Activated effector memory CD4-positive, alpha-beta T cell treated with anti-CD3 and anti-CD28 coated beads, Interleukin-2, amount 50 U/mL, for 16 hours (primary cell): ENCODE measurements around the gene USP5.
"Not testable (repeated sequence)": the region's sequence is repeated elsewhere in the genome, so short reads cannot be mapped to it uniquely, and the experiment has no call there.

Experiments
- DNase-seq: peaks from one replicate; pipeline ENCODE4 v3.0.0-alpha.2; 2020

The USP5 gene

DNA sequence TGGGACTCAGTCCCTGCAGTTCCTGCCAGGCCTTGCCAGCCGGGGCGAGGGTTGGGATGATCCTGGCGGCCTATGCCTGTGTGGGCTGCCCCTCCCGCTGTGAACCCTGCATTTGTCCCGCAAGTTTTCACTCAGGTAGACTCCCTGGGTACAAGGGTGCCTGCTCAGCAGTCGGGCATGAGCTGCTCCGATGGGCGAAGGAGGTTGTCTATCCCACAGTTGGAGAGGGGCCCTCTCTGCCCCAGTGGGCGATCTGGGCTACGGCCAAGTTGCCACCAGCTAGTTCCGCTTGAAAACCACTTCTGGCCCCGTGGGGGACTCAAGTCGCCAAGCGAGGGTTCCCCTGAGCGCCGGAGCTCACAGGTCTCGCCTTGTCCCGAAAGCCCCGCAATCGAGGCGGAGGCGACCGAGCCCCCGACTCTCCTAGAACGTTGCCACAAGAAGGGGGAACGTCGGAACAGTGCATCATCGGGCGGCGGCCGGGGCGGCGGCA is 15.0 kb downstream of the USP5 start:
- DNase-seq, result no peak

DNA sequence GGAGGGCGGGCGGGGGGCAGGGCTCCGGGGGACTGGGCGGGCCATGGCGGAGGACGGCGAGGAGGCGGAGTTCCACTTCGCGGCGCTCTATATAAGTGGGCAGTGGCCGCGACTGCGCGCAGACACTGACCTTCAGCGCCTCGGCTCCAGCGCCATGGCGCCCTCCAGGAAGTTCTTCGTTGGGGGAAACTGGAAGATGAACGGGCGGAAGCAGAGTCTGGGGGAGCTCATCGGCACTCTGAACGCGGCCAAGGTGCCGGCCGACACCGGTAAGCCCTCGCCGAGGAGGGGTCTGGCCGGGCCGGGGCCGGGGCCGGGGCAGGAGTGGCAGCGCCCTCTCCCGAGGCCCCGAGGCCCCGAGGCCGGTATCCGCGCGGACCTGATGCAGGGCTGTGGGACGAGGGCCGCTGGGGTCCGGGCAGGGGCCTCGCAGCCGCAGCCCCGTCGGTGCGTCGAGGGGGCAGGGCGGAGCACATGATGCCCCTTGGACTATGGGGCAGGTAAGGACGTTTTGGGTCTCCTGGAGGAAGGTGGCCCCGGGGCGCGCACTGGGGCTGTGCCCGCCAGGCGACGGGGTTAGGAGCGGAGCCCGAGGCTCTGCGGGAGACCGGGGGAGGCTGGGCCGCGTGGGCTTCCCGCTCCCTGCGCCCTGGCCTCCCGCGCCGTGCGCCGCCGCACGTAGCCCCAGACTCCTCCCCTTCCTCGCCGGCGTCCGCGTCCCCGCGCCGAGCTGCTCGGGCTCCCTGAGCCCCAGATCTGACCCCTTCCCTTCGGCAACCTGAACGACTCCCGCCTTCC is 15.7 kb downstream of the USP5 start, which contains the start of gene TPI1:
TSS of gene TPI1 (plus strand) at position 119 of the 798 bp plus-strand sequence. CDS start at position 155, 36 bp downstream.
- peak; percentile 92 for DNase-seq

DNA sequence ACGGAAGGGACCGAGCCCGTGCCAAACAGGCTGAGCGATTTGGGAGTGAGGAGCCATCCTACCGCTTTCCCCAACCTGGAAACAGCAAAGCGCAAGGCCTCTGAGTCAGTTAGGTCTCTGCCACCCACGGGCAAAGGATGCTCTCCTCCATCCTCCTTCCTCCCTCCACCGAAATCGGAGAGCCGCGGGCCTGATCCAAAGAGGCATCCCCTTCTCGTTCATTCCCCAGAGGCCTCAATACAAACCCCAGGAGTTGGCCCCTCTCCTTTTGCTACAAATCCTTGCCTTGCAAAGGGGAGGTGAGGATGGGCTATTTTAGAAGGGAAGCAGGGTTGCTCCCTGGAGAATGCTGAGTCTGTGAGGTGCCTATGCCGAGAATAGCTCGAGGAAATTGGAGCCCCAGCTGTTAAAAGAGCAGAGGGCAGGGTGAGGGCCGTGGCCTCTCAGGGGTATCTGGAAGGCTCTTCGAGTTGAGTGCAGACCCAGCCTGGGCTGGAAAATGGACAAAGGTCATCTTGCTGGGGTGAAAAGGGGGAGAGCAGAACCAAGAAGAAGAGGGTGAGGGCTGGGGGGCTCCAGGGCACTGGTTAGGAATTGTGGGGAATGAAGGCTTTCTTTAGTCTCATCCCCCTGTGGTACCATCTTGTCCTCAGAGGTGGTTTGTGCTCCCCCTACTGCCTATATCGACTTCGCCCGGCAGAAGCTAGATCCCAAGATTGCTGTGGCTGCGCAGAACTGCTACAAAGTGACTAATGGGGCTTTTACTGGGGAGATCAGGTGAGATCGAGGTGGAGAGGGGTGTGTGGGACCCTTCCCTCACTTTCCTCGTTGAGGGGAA is 16.5 kb downstream of the USP5 start:
- DNase-seq, result peak; percentile 70

DNA sequence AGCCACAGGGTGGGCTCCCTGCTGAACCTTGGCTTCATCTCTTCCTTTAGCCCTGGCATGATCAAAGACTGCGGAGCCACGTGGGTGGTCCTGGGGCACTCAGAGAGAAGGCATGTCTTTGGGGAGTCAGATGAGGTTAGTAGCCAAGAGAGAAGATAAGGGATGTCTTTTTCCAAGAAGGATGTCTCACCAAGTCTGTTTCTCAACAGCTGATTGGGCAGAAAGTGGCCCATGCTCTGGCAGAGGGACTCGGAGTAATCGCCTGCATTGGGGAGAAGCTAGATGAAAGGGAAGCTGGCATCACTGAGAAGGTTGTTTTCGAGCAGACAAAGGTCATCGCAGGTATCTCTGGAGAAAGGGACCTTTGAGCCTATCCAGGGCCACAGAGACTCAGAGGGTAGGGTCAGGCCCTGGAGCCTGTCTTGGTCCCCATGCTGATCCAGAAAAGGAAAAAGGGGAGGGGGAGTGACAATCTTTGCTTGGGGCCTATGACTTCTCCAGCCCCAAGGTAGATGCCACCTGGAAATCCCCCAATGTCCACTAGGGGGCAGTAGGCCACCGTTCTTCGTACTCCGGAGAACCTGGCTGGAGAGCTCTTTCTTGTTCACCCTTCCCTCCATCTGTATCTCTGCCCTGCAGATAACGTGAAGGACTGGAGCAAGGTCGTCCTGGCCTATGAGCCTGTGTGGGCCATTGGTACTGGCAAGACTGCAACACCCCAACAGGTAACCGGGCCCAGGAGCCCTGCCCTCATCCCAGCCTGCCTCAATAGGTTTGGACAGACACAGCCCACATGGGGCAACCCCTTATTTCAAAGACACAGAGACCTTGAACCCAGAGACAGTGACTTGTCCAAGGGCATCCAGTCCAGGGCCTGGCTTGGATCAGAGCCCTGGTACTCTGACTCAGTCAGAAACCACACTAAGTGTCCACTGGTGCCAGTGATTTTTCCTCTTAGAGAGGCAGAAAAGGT is 17.4 kb downstream of the USP5 start:
- peak; percentile 94 for DNase-seq

DNA sequence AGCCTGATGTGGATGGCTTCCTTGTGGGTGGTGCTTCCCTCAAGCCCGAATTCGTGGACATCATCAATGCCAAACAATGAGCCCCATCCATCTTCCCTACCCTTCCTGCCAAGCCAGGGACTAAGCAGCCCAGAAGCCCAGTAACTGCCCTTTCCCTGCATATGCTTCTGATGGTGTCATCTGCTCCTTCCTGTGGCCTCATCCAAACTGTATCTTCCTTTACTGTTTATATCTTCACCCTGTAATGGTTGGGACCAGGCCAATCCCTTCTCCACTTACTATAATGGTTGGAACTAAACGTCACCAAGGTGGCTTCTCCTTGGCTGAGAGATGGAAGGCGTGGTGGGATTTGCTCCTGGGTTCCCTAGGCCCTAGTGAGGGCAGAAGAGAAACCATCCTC is 18.4 kb downstream of the USP5 start:
- DNase-seq, result not testable (repeated sequence)

DNA sequence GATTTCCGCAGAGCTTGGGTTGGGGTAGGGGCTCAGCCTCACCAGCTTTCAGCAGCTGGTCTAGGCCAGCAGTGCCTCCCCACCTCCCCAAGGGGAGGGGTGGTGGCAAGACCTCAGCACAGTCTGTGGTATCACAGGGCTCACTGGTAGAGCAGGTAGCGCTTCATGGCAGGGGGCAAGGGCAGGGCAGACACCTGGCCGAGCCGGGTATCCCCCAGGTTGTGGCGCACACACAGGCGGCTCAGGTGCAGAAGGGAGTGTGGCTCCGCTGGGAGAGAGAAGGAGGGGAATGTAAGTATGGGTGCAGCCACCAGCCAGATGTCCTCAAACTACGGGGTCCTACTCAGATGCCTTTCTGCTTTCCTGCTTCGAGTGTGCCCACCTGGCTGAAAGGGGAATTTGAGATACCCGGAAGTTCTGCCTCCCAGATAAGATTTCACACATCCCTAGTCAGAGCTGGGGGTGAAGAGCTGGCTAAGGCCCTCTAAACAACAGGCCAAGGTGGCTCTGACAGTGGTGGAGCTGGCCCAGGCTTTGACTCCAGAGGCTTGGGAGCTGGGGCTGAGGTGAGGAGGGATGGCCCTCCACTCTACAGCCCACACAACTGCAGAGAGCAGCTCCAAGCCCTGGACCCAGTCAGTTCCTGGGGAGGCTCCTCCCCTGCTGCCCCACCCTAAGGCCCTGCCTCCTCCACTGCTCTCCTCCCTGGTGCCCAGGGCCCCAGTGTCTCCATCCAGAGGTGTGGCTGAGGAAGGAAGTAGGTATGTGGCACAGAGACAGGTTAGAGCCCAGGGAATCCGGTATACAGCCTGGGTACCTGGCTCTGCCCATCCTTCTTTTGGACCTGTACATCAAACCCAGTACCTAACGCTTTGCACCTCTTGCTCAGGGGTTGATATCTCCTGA is 19.4 kb downstream of the USP5 start:
- DNase-seq, result peak; percentile 75

DNA sequence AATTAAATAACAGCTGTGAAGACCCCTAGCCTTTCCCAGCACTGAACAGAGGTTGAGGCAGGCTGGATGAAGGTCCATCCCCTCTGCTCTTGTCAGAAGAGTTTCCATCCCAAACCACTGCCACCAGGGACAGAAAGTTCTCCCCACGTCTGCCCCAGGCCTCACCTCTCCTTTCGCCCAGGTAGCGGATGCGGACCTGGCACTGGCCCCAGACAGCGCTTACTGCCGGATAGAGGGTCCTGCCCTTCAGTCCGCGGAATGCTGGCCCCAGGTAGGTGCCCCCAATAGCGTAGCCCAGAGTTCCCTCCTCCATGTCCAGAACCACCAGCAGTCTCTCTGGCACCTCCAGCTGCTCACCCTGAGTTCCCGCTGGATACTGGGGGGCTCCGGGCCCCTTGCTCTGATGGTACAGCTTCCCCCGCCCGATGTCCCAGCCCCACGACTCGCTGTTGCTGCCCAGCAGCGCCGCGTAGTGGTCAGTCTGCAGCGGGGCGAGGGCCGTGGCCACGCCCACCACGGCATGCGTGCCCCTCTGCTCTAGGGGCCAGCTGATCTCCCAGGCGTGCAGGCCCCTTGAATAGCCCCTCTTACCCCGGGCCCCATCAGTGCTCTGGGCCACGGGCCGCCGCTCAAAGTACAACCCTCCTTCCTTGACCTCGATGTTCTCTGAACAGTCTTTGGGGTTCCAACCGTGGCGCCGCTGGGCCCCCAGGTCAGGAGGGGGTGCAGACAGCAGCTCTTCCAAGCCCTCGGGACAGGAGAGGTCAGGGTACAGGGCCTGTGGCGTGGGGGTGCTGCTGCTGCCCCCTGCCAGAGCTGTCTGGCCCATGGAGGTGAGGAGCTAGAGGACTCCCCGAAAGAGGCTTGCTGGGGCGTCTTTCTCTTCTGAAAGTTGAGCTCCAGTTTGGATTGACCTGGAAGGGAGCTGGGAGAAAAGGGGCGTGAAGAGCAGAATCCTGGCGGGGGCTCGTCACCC is 20.4 kb downstream of the USP5 start:
- peak; percentile 94 for DNase-seq

DNA sequence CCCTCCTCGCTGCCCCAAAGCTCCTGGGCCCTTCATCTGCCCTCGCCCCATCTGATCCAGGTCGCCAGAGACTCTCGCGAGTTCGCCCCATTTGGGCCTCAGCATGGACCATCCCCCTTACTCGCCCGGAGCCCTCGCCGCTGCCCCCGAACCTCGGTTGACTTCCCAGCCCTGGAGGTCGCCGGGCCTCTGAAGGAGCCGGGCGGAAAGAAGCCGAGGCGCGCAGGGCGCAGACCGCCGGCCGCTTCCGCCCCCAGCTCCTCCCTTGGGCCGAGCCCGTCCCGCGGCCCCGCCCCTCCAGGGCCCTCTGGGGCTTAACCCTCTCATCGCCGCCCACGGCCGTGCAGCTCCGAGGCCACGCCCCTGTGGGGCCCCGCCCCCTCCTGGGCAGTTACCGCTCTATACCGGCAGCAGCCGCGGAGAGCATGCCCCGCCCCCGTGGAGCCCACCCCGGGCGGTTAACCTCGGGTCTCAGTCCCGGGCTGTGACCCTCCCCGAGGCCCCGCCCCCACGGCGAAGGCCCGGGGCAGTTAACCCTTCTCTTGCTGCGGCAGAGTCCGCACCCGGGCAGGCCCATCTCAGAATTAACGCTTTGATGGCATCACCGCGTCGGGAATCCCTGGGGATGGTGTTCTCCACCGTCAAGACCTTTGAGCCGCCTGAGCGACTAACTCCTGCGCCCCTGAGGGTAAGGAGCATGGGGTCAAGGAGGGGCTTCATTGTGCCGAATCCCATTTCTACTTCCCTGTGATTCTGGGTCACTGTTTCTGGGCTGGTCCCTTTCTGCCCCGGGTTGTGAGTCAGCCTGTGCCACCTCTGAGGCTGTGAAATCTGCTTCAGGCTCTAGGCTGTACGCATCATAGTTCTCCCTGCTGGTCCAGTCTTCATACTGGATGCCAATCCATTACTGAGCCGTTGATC is 21.4 kb downstream of the USP5 start, which contains the start of gene SPSB2:
TSS of gene SPSB2 (minus strand) at position 210 of the 921 bp plus-strand sequence. CDS start 402 bp downstream, outside the sequence.
- DNase-seq, result peak; percentile 100

DNA sequence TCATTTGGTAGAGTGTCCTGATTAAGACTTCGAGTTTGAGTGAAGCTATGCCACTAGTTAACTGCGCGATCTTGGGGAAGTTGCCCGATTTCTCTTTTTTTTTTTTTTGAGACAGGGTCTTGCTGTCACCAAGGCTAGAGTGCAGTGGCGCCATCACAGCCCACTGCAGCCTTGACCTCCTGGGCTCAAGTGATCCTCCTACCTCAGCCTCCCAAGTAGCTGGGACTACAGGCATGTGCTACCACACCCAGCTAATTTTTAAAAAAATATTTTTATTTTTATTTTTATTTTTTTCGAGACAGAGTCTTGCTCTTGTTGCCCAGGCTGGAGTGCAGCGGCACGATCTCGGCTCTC is 22.0 kb downstream of the USP5 start:
- not testable (repeated sequence) for DNase-seq

DNA sequence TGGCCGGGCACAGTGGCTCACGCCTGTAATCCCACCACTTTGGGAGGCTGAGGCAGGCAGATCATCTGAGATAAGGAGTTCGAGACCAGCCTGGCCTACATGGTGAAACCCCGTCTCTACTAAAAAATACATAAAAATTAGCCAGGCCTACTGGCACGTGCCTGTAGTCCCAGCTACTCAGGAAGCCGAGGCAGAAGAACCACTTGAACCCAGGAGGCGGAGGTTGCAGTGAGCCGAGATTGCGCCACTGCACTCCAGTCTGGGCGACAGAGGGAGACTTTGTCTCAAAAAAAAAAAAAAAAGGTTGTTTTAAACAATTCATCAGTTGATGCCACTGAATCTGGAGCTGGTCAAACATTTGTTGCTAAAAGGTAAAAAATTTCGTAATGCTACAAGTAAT is 27.9 kb downstream of the USP5 start:
- DNase-seq, result not testable (repeated sequence)

DNA sequence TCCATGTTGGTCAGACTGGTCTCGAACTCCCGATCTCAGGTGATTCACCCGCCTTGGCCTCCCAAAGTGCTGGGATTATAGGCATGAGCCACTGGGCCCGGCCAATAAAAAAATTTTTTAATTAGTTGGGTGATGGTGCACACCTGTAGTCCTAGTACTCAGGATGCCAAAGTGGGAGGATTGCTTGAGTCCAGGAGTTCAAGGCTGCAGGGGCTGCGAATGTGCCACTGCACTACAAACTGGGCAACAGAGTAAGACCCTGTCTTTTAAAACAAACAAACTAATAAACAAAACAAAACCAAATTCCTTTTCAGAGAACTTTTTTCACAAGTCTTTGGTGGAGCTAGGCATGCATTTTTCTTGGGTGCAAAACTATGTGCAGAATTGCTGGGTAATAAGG is 31.3 kb downstream of the USP5 start:
- no peak for DNase-seq

DNA sequence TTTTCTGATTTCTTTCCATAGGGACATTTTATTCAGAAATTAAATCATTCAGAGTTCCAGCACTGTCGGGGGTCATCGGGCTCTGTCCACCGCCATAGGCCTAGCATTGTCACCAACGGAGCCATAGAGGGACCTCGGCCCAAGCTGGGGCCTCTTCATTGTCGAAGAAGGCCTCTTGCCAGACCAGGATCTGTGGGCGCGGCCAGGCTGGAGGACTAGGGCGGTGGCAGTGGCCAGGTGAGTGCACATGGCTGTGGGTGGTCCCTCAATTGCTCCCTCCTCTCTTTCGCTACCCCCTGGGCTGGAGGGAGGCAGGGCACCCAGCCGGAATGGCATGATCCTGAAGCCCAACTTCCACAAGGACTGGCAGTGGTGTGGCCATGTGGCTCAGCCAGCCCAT is 31.7 kb downstream of the USP5 start:
- no peak for DNase-seq

DNA sequence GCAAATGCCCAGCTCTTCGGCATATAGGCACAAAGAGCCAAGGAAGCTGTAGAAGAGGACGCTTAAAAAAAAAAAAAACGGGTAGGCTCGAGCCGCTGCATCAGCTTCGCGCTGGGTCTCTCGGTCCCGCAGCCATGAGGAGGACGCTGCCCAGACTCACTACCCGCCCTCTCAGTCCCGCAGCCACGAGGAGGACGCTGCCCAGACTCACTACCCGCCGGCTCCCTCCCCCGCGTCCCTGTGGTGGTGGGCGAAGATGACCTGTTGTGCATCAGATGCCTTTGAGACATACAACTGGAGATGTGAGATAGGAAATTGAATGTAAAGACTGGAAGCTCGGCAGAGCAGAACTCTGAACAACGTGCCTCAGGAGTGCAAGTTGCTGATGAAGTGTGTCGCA is 32.6 kb downstream of the USP5 start:
- DNase-seq, result no peak

DNA sequence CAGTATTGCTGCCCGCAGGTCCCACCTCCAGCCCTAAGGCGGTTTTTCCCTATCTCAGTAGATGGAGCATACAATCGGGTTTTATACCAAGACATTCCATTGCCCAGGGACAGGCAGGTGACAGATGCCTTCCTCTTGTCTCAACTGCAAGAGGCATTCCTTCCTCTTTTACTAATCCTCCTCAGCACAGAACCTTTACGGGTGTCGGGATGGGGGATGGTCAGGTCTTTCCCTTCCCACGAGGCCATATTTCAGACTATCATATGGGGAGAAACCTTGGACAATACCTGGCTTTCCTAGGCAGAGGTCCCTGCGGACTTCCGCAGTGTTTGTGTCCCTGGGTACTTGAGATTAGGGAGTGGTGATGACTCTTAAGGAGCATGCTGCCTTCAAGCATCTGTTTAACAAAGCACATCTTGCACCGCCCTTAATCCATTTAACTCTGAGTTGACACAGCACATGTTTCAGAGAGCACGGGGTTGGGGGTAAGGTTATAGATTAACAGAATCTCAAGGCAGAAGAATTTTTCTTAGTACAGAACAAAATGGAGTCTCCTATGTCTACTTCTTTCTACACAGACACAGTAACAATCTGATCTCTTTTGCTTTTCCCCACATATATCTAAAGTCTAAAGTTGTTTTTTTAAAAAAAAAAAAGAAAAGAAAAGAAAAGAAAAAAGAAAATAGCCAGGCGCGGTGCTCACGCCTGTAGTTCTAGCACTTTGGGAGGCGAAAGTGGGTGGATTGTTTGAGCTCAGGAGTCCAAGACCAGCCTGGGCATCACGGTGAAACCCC is 34.5 kb downstream of the USP5 start:
- DNase-seq, result not testable (repeated sequence)

DNA sequence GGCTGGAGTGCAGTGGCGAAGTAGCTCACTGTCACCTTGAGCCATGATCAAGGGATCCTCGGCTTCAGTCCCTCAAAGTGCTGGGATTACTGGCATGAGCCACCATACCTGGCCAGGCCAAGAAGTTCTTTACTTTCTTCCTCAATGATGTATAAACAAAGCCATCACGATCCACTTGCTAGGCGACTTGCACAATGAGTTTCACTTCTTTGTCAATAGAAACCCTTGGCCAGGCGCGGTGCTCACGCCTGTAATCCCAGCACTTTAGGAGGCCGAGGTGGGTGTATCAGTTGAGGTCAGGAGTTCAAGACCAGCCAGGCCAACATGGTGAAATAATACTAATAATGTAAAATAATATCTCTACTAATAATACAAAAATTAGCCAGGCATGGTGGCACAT is 35.5 kb downstream of the USP5 start:
- DNase-seq, result no peak

DNA sequence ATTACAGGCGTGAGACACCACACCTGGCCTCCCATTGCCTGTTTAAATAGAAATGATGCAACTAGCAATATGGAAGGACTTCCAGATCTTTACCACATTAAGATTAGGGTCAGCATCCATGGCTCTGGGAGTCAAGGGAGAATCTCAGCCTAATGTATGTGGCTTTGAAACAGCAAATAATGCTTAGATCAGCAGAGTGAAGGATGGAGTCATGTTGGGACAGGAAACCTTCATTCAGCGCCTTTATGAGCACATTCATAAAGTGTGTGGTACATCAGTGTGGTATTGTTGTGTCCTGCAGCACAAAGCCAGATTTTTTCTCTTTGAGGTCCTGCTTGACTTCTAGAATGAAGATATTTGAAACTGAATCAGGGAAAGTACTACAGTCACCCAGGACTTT is 36.4 kb downstream of the USP5 start:
- DNase-seq, result no peak

DNA sequence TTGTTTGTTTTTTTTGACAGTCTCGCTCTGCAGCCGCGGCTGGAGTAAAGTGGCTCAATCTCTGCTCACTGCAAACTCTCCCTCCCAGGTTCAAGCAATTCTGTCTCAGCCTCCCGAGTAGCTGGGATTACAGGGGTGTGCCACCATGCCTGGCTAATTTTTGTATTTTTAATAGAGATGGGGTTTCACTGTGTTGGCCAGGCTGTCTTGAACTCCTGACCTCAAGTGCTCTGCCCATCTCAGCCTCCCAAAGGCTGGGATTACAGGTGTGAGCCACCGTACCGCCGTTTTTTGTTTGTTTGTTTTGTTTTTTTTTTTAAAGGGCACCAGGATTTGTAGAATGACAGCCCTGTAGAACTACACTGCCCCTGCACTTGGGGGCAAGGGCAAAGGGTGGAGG is 36.8 kb downstream of the USP5 start:
- not testable (repeated sequence) for DNase-seq
